K562 (cell line): ENCODE data around the gene C5AR2. TPM values are rescaled to one million over a fixed set of nuclear protein-coding genes. Genes with fewer than 3 reads are reported as not detected.
A peak's percentile ranks its signal among the peaks of the same experiment; 100 is the strongest.

Source experiments
- CHD7 ChIP-seq: fragments of 200-600 bp; sonication (generic); IDR thresholded peaks from one replicate; pipeline ENCODE4 v1.6.1; 2012; ENCODE audit warnings: mild to moderate bottlenecking, low read depth, low read length, inconsistent platforms
- NFIC ChIP-seq: fragments of 450-650 bp; IDR thresholded peaks from 2 replicates; pipeline ENCODE4 v1.6.1; 2017; ENCODE audit warnings: mild to moderate bottlenecking, inconsistent platforms
- SRSF7 ChIP-seq: fragments of 200-400 bp; formaldehyde crosslinking; optimal IDR thresholded peaks from 2 replicates; pipeline ENCODE3; 2017; ENCODE audit warnings: mild to moderate bottlenecking, low read depth, low read length
- polyA plus RNA-seq, 8 experiments: library from polyadenylated mRNA; depleted of rRNA in 4 of 8; stranded (reverse) in 5 of 8; unstranded in 3 of 8; fragments of >200 nt; fragmentation: Nextera tagmentation in 2 of 8; fragmentation: Illumina TruSeq in 1 of 8; extraction: Ambion mirVana in 2 of 8; extraction: Trizol in 1 of 8; gene quantifications; 2 replicates each; pipeline versions ENCODE4 v1.2.1 to v1.2.3, GENCODE V29; 2011 to 2014; ENCODE audit warnings: inconsistent platforms in 1 of 8, missing spikeins in 1 of 8
- total RNA-seq, 7 experiments: library from RNA; depleted of rRNA in 6 of 7; stranded (reverse); fragments of >200 nt in 6 of 7; fragmentation: Illumina TruSeq in 2 of 7; extraction: Trizol in 2 of 7; gene quantifications; 2 replicates each; pipeline versions ENCODE4 v1.2.1 to v1.2.3, GENCODE V29; 2011 to 2021; ENCODE audit warnings: low replicate concordance in 1 of 7

C5AR2 gene
- total and polyA plus RNA-seq, 9 of the 15 experiments (the other 6 are each of a cell fraction or from before 2014, with no cell fraction given): 0.01 to 1.1 (median 0.13) TPM

GRCh38 chr19:47310819-47311218, 21.2 kb upstream of the C5AR2 start (continued):
- TF ChIP-seq CHD7 (no peak), SRSF7 (no peak), NFIC (peak; percentile 90)
